ENCODE data around the gene FRRS1L.

The FRRS1L gene

GRCh38 chr9:109166771-109167601 lies at the start of gene FRRS1L:
Gene FRRS1L (minus strand): TSS chr9:109167249. CDS start chr9:109167138, 111 bp downstream.
- ATAC-seq (no peak), DNase-seq (peak; percentile 7)

- ATAC-seq (no peak), DNase-seq (no peak)
These were observed 47.4 kb upstream of the FRRS1L start for GRCh38 chr9:109214414-109214813.

GRCh38 chr9:109213285-109214121 lies 46.5 kb upstream of the FRRS1L start:
- DNase-seq (no peak), ATAC-seq (no peak)

GRCh38 chr9:109212768-109213167 lies 45.7 kb upstream of the FRRS1L start:
- DNase-seq (no peak), ATAC-seq (no peak)

- DNase-seq (peak; percentile 8), ATAC-seq (no peak)
These were observed 39.6 kb upstream of the FRRS1L start for GRCh38 chr9:109206670-109207069.

- ATAC-seq: no peak
- DNase-seq: no peak
These were observed 38.5 kb upstream of the FRRS1L start for GRCh38 chr9:109205526-109205925.

- no peak for DNase-seq
- no peak for ATAC-seq
These were observed 36.8 kb upstream of the FRRS1L start for GRCh38 chr9:109203761-109204360.

GRCh38 chr9:109199676-109200075 lies 32.6 kb upstream of the FRRS1L start:
- DNase-seq (no peak), ATAC-seq (no peak)

GRCh38 chr9:109198736-109199382 lies 31.8 kb upstream of the FRRS1L start:
- ATAC-seq (peak; percentile 52), DNase-seq (no peak)

- no peak for ATAC-seq
- DNase-seq: no peak
These were observed 27.0 kb upstream of the FRRS1L start for GRCh38 chr9:109193974-109194556.

- DNase-seq (no peak), ATAC-seq (no peak)
These were observed 25.8 kb upstream of the FRRS1L start for GRCh38 chr9:109192732-109193361.

- ATAC-seq (no peak), DNase-seq (no peak)
These were observed 24.7 kb upstream of the FRRS1L start for GRCh38 chr9:109191746-109192145.

- ATAC-seq (peak; percentile 21), DNase-seq (no peak)
These were observed 23.1 kb upstream of the FRRS1L start for GRCh38 chr9:109190151-109190550.

- ATAC-seq: no peak
These were observed 19.9 kb upstream of the FRRS1L start for GRCh38 chr9:109186857-109187520.

GRCh38 chr9:109182940-109183798 lies 16.1 kb upstream of the FRRS1L start:
- peak; percentile 17 for DNase-seq
- ATAC-seq: peak; percentile 21

More at GRCh38 chr9:109186857-109187520, 19.9 kb upstream of the FRRS1L start:
- DNase-seq: no peak

- ATAC-seq (no peak), DNase-seq (no peak)
These were observed 15.5 kb upstream of the FRRS1L start for GRCh38 chr9:109182550-109182939.

GRCh38 chr9:109181284-109181683 lies 14.2 kb upstream of the FRRS1L start:
- peak; percentile 92 for ATAC-seq
- peak; percentile 18 for DNase-seq

- DNase-seq: no peak
- no peak for ATAC-seq
These were observed 12.9 kb upstream of the FRRS1L start for GRCh38 chr9:109179801-109180523.

GRCh38 chr9:109176963-109177362 lies 9.9 kb upstream of the FRRS1L start:
- DNase-seq (no peak), ATAC-seq (no peak)

Measured in stimulated activated naive CD8-positive, alpha-beta T cell treated with anti-CD3 and anti-CD28 coated beads, Interleukin-15, Interleukin-2, amounts not matched to agents 100 U/mL and 50 U/mL, for 24 hours (primary cell).